CD4-positive, CD25-positive, alpha-beta regulatory T cell (primary cell): Measurements from ENCODE around the gene CHKA. TPM values are rescaled to one million over a fixed set of nuclear protein-coding genes. Genes with fewer than 3 reads are reported as not detected.

ENCODE experiments used
- ATAC-seq, 2 donors: fragments of 150-1000 bp; cut with Tn5 transposase; one replicate each; pipeline ENCODE4 v1.10.0; 2021; ENCODE audit warnings: low read depth in 2 of 2, moderate number of reproducible peaks in 2 of 2, moderate library complexity in 1 of 2
- DNase-seq, 3 donors: peaks; one replicate each; pipeline versions ENCODE4 v3.0.0 to v3.0.0-alpha.2; 2012 to 2022; ENCODE audit warnings: mixed read lengths in 1 of 3
- H3K27ac ChIP-seq: one replicate; pipeline ENCODE4 v1.7.0; 2013; ENCODE audit warnings: mild to moderate bottlenecking, low read length; ENCODE audit not compliant: insufficient read depth, poor library complexity, severe bottlenecking
- H3K27me3 ChIP-seq: one replicate; pipeline ENCODE4 v1.7.0; 2013; ENCODE audit warnings: low read length; ENCODE audit not compliant: control insufficient read depth, insufficient read depth
- H3K36me3 ChIP-seq: one replicate; pipeline ENCODE4 v1.7.0; 2013; ENCODE audit warnings: mild to moderate bottlenecking, low read length, moderate library complexity; ENCODE audit not compliant: control insufficient read depth, insufficient read depth
- H3K4me1 ChIP-seq: 2 replicates; pipeline ENCODE4 v1.7.0; 2013; ENCODE audit warnings: mild to moderate bottlenecking, low read length; ENCODE audit not compliant: insufficient read depth, control insufficient read depth, poor library complexity, severe bottlenecking
- H3K4me3 ChIP-seq: one replicate; pipeline ENCODE4 v1.7.0; 2013; ENCODE audit warnings: low read depth, mild to moderate bottlenecking, low read length, moderate library complexity
- H3K9me3 ChIP-seq, 2 experiments: 1 replicate in 1 of 2; 2 replicates in 1 of 2; pipeline ENCODE4 v1.7.0; 2013; ENCODE audit warnings: low read length in 2 of 2, mild to moderate bottlenecking in 1 of 2, moderate library complexity in 1 of 2; ENCODE audit not compliant: control insufficient read depth in 2 of 2
- H3K27ac Mint-ChIP-seq, 3 donors: one replicate each; pipeline ENCODE4 v1.8.0; 2020 to 2022; ENCODE audit warnings: mild to moderate bottlenecking in 3 of 3, mixed read lengths in 3 of 3, moderate library complexity in 2 of 3
- H3K27me3 Mint-ChIP-seq: one replicate; pipeline ENCODE4 v1.8.0; 2022; ENCODE audit warnings: mild to moderate bottlenecking, mixed read lengths
- H3K36me3 Mint-ChIP-seq: one replicate; pipeline ENCODE4 v1.8.0; 2020; ENCODE audit warnings: mixed read lengths
- H3K4me1 Mint-ChIP-seq, 4 donors: one replicate each; pipeline ENCODE4 v1.8.0; 2020 to 2022; ENCODE audit warnings: mixed read lengths in 4 of 4, mild to moderate bottlenecking in 1 of 4
- H3K4me3 Mint-ChIP-seq, 4 donors: one replicate each; pipeline ENCODE4 v1.8.0; 2020 to 2022; ENCODE audit warnings: mild to moderate bottlenecking in 4 of 4, mixed read lengths in 4 of 4, moderate library complexity in 3 of 4
- H3K9me3 Mint-ChIP-seq, 7 donors: one replicate each; pipeline ENCODE4 v1.8.0; 2020 to 2022; ENCODE audit warnings: mixed read lengths in 7 of 7, mild to moderate bottlenecking in 3 of 7, moderate library complexity in 2 of 7
- polyA plus RNA-seq, 4 donors: library from polyadenylated mRNA; unstranded; fragments of 300-500 nt; fragmentation: Illumina TruSeq; gene quantifications; one replicate each; pipeline ENCODE4 v1.2.3, GENCODE V29; 2021
- total RNA-seq: library from RNA; stranded (reverse); gene quantifications from one replicate; pipeline ENCODE4 v1.2.3, GENCODE V29; 2022

CHKA gene
- total and polyA plus RNA-seq, 5 donors from 2014 or later, result 0.76 to 8.1 (median 1.2) TPM

DNA sequence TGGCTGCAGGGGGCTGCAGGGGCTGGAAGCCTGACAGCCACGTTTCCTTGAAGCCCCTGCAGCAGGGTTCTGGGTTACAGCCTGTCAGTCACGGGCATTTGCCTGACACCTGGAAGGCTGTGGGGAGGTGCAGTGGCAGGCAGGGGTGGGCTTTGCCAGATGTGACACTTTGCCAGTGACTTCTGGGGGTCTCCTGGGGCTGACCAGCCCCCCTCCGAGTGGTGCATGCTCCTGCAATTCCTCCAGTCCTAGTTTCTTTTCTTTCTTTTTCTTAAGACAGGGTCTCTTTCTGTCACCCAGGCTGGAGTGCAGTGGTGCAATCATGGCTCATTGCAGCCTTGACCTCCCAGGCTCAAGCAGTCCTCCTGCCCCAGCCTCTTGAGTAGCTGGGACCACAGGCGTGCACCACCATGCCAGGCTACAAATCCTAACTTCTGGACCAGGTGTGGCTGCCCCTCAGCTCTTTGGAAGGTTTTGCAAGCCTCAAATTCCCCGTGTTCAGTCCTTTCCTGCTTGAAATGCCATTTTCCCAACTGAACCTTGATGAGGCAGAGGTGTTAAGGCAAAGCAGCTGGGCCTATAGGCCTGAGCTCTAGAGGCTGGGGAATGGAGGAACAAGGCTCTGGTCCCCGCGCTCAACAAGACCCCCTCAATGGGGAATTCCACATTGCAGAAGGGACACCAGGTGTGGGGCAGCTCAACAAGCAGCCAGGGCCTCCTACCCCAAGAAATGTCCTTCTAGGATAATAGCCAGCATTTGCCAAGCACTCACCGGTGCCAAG lies 20.2 kb upstream of the CHKA start:
- peaks cover 0 to 7% (median under 1%) of the 10 kb centered on the region in 4 donors for H3K4me1 Mint-ChIP-seq
- no peaks in the 10 kb centered on the region for H3K9me3 Mint-ChIP-seq
- Histone ChIP-seq H3K36me3 (no peaks in the 10 kb centered on the region), H3K4me1 (peaks cover 8% of the 10 kb centered on the region), H3K27ac (no peak overlapping the region), H3K27me3 (no peaks in the 10 kb centered on the region), H3K4me3 (no peak overlapping the region), H3K9me3 (no peaks in the 10 kb centered on the region)
- DNase-seq, result no peak
- H3K4me3 Mint-ChIP-seq, result no peak overlapping the region
- H3K27me3 Mint-ChIP-seq, result no peaks in the 10 kb centered on the region
- no peaks in the 10 kb centered on the region for H3K36me3 Mint-ChIP-seq
- H3K27ac Mint-ChIP-seq, result no peak overlapping the region
- no peak for ATAC-seq

- Histone ChIP-seq H3K27ac (no peak overlapping the region), H3K9me3 (no peaks in the 10 kb centered on the region), H3K36me3 (no peaks in the 10 kb centered on the region), H3K4me1 (peaks cover 8% of the 10 kb centered on the region), H3K27me3 (no peaks in the 10 kb centered on the region), H3K4me3 (no peak overlapping the region)
- Mint-ChIP-seq H3K36me3 (no peaks in the 10 kb centered on the region), H3K9me3 (no peaks in the 10 kb centered on the region), H3K27ac (no peak overlapping the region), H3K4me1 (peaks cover 0 to 7% (median under 1%) of the 10 kb centered on the region in 4 donors), H3K4me3 (no peak overlapping the region), H3K27me3 (no peaks in the 10 kb centered on the region)
- ATAC-seq (no peak), DNase-seq (no peak)
Observed at GRCh38 chr11:68140496-68141245, 19.5 kb upstream of the CHKA start.

GRCh38 chr11:68138237-68138636 lies 17.0 kb upstream of the CHKA start:
- H3K27me3 Mint-ChIP-seq, result no peaks in the 10 kb centered on the region
- no peak overlapping the region for H3K27ac ChIP-seq
- no peaks in the 10 kb centered on the region for H3K36me3 Mint-ChIP-seq
- no peaks in the 10 kb centered on the region for H3K9me3 ChIP-seq
- no peak overlapping the region for H3K4me3 Mint-ChIP-seq
- peaks cover 0 to 10% (median 2%) of the 10 kb centered on the region in 4 donors for H3K4me1 Mint-ChIP-seq
- ATAC-seq, result no peak
- H3K36me3 ChIP-seq, result no peaks in the 10 kb centered on the region
- no peak overlapping the region for H3K4me3 ChIP-seq
- no peak for DNase-seq
- peaks cover 8% of the 10 kb centered on the region for H3K4me1 ChIP-seq
- H3K27me3 ChIP-seq, result no peaks in the 10 kb centered on the region
- H3K27ac Mint-ChIP-seq, result no peak overlapping the region
- H3K9me3 Mint-ChIP-seq, result peaks cover 0 to 4% (median 0%) of the 10 kb centered on the region in 7 donors

- H3K9me3 Mint-ChIP-seq, result peaks cover 0 to 4% (median 0%) of the 10 kb centered on the region in 7 donors
- Histone ChIP-seq H3K4me3 (no peak overlapping the region), H3K4me1 (peaks cover 8% of the 10 kb centered on the region), H3K36me3 (no peaks in the 10 kb centered on the region), H3K27ac (no peak overlapping the region), H3K27me3 (no peaks in the 10 kb centered on the region), H3K9me3 (no peaks in the 10 kb centered on the region)
- DNase-seq (no peak), ATAC-seq (no peak)
- no peaks in the 10 kb centered on the region for H3K36me3 Mint-ChIP-seq
- H3K4me3 Mint-ChIP-seq, result no peak overlapping the region
- no peaks in the 10 kb centered on the region for H3K27me3 Mint-ChIP-seq
- H3K4me1 Mint-ChIP-seq, result peaks cover 0 to 10% (median 2%) of the 10 kb centered on the region in 4 donors
- H3K27ac Mint-ChIP-seq, result no peak overlapping the region
Observed at GRCh38 chr11:68137833-68138232, 16.6 kb upstream of the CHKA start.

- Mint-ChIP-seq H3K4me1 (peaks cover 0 to 9% (median under 1%) of the 10 kb centered on the region in 4 donors), H3K27me3 (no peaks in the 10 kb centered on the region)
- no peak for ATAC-seq
Observed at GRCh38 chr11:68136866-68137265, 15.7 kb upstream of the CHKA start.

DNA sequence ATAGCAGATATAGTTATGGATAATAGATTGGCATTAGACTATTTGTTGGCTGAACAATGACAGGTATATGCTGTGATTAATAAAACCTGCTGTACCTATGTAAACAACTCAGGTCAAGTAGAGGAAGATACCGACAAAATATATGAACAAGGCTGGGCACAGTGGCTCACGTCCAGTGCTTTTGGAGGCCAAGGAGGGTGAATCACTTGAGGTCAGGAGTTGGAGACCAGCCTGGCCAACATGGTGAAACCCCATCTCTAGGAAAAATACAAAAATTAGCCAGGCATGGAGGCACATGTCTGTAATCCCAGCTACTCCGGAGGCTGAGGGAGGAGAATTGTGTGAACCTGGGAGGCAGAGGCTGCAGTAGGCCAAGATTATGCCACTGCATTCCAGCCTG lies 14.0 kb upstream of the CHKA start:
- Mint-ChIP-seq H3K4me1 (peaks cover 0 to 5% (median under 1%) of the 10 kb centered on the region in 4 donors), H3K27ac (peak overlapping the region in 1 of 3 donors; percentile 69), H3K4me3 (no peak overlapping the region), H3K27me3 (peaks cover 5% of the 10 kb centered on the region), H3K36me3 (no peaks in the 10 kb centered on the region), H3K9me3 (peaks cover 0 to 11% (median 2%) of the 10 kb centered on the region in 7 donors)
- H3K4me3 ChIP-seq, result no peak overlapping the region
- H3K4me1 ChIP-seq, result no peaks in the 10 kb centered on the region
- H3K27ac ChIP-seq, result no peak overlapping the region
- H3K9me3 ChIP-seq, result no peaks in the 10 kb centered on the region
- H3K27me3 ChIP-seq, result no peaks in the 10 kb centered on the region
- DNase-seq (no peak), ATAC-seq (no peak)
- H3K36me3 ChIP-seq, result no peaks in the 10 kb centered on the region

More at GRCh38 chr11:68136866-68137265, 15.7 kb upstream of the CHKA start:
- Mint-ChIP-seq H3K9me3 (peaks cover 0 to 9% (median 2%) of the 10 kb centered on the region in 7 donors), H3K4me3 (no peak overlapping the region), H3K36me3 (no peaks in the 10 kb centered on the region), H3K27ac (no peak overlapping the region)
- Histone ChIP-seq H3K27me3 (no peaks in the 10 kb centered on the region), H3K27ac (no peak overlapping the region), H3K36me3 (no peaks in the 10 kb centered on the region), H3K9me3 (no peaks in the 10 kb centered on the region), H3K4me3 (no peak overlapping the region), H3K4me1 (peaks cover 1% of the 10 kb centered on the region)
- DNase-seq, result no peak

GRCh38 chr11:68133761-68134160 lies 12.6 kb upstream of the CHKA start:
- DNase-seq (no peak), ATAC-seq (no peak)
- Mint-ChIP-seq H3K27me3 (peaks cover 16% of the 10 kb centered on the region), H3K36me3 (no peaks in the 10 kb centered on the region), H3K4me3 (peak overlapping the region in 1 of 4 donors; percentile 72), H3K4me1 (peaks cover 0 to 7% (median 2%) of the 10 kb centered on the region in 4 donors), H3K27ac (no peak overlapping the region), H3K9me3 (peaks cover 0 to 11% (median 2%) of the 10 kb centered on the region in 7 donors)
- Histone ChIP-seq H3K27me3 (peaks cover 7% of the 10 kb centered on the region), H3K4me1 (no peaks in the 10 kb centered on the region), H3K9me3 (no peaks in the 10 kb centered on the region), H3K27ac (no peak overlapping the region), H3K36me3 (no peaks in the 10 kb centered on the region), H3K4me3 (no peak overlapping the region)
